HCT116 (cell line): ENCODE results near the gene SLC6A7. TPM values are rescaled to one million over a fixed set of nuclear protein-coding genes. Genes with fewer than 3 reads are reported as not detected.
A peak's percentile ranks its signal among the peaks of the same experiment; 100 is the strongest.

Source experiments
- ATAC-seq: fragments of 200-7000 bp; cut with Tn5 transposase; 2 replicates; pipeline ENCODE4 v1.9.1; 2020; ENCODE audit warnings: mild to moderate bottlenecking, moderate library complexity
- BruUV-seq: library from RNA; stranded (reverse); fragments of 400-500 nt; replicated peaks from 2 replicates; lab custom pipeline; 2021; lab: Mats Ljungman, UMichigan
- CTCF ChIA-PET: fragments of 300-600 bp; sonication (Branson Sonifier 250); formaldehyde crosslinking; loops from one replicate; lab custom pipeline; 2021; ENCODE audit warnings: antibody characterized with exemption; lab: Charles Lee
- POLR2A ChIA-PET: fragments of 300-600, 350-600 bp; sonication (Branson Sonifier 250); formaldehyde crosslinking; loops from one replicate; lab custom pipeline; 2021; ENCODE audit warnings: antibody characterized with exemption; lab: Charles Lee
- RAD21 ChIA-PET, 2 experiments: fragments of 300-600 bp; sonication (Branson Sonifier 250); formaldehyde crosslinking; loops; one replicate each; lab custom pipeline; 2023; ENCODE audit warnings: low total read pairs in 2 of 2; ENCODE audit not compliant: uncharacterized antibody in 2 of 2, unreplicated experiment in 2 of 2, low non-redundant PET in 1 of 2; lab: Charles Lee
- DNase-seq: peaks from one replicate; pipeline ENCODE4 v3.0.0-alpha.2; 2010; ENCODE audit warnings: low read depth, low spot score
- H2AFZ ChIP-seq: fragments of 200-600 bp; shearing (Covaris generic), sonication (generic); 2 replicates; pipeline ENCODE4 v1.6.1; 2017; ENCODE audit warnings: low read depth, mixed run types, mixed read lengths, antibody characterized with exemption, low read length; ENCODE audit not compliant: poor library complexity, severe bottlenecking
- H3K27ac ChIP-seq: 2 replicates; pipeline ENCODE4 v1.5.1; 2012; ENCODE audit warnings: low read depth, low read length
- H3K27me3 ChIP-seq: fragments of 200-600 bp; sonication (generic); 2 replicates; pipeline ENCODE4 v1.6.1; 2016; ENCODE audit warnings: mixed run types, low read length, mixed read lengths; ENCODE audit not compliant: insufficient read depth
- H3K36me3 ChIP-seq, 2 experiments: fragments of 200-500 bp in 1 of 2; fragments of 200-600 bp in 1 of 2; sonication (Bioruptor generic) in 1 of 2; sonication (generic) in 1 of 2; 2 replicates each; pipeline versions ENCODE4 v1.5.1 to v1.6.1; 2014 to 2016; ENCODE audit warnings: low read length in 2 of 2, inconsistent platforms in 1 of 2, mixed read lengths in 1 of 2, mixed run types in 1 of 2; ENCODE audit not compliant: insufficient read depth in 2 of 2, control insufficient read depth in 1 of 2
- H3K4me1 ChIP-seq, 2 experiments: fragments of 200-600 bp in 1 of 2; sonication (generic) in 1 of 2; 2 replicates each; pipeline versions ENCODE4 v1.5.1 to v1.6.1; 2012 to 2017; ENCODE audit warnings: low read length in 2 of 2, inconsistent platforms in 1 of 2, mild to moderate bottlenecking in 1 of 2, mixed read lengths in 1 of 2, mixed run types in 1 of 2, moderate library complexity in 1 of 2; ENCODE audit not compliant: insufficient read depth in 2 of 2, control insufficient read depth in 1 of 2
- H3K4me2 ChIP-seq: fragments of 200-600 bp; sonication (generic); 2 replicates; pipeline ENCODE4 v1.6.1; 2017; ENCODE audit warnings: mixed run types, low read length, mixed read lengths
- H3K4me3 ChIP-seq, 2 experiments: fragments of 200-600 bp in 1 of 2; sonication (generic) in 1 of 2; replicated peaks in 1 of 2; 2 replicates each; pipeline ENCODE4 v1.5.1; 2011 to 2016; ENCODE audit warnings: low read length in 2 of 2, control low read depth in 1 of 2, low read depth in 1 of 2, mild to moderate bottlenecking in 1 of 2, mixed read lengths in 1 of 2, mixed run types in 1 of 2
- H3K79me2 ChIP-seq: fragments of 200-600 bp; sonication (generic); 2 replicates; pipeline ENCODE4 v1.6.1; 2017; ENCODE audit warnings: mild to moderate bottlenecking, mixed run types, low read length, moderate library complexity, mixed read lengths; ENCODE audit not compliant: insufficient read depth
- H3K9ac ChIP-seq: fragments of 200-600 bp; sonication (generic); 2 replicates; pipeline ENCODE4 v1.6.1; 2016; ENCODE audit warnings: low read length, mixed read lengths
- H3K9me2 ChIP-seq: fragments of 200-600 bp; sonication (generic), shearing (Covaris generic); 2 replicates; pipeline ENCODE4 v1.6.1; 2017; ENCODE audit warnings: mixed run types, mild to moderate bottlenecking, moderate library complexity; ENCODE audit not compliant: insufficient read depth
- H3K9me3 ChIP-seq, 2 experiments: fragments of 200-500 bp in 1 of 2; fragments of 200-600 bp in 1 of 2; sonication (Bioruptor generic) in 1 of 2; sonication (generic) in 1 of 2; 2 replicates each; pipeline ENCODE4 v1.6.1; 2014 to 2017; ENCODE audit warnings: low read length in 2 of 2, mixed read lengths in 2 of 2, inconsistent platforms in 1 of 2, low read depth in 1 of 2, mild to moderate bottlenecking in 1 of 2, mixed run types in 1 of 2, moderate library complexity in 1 of 2; ENCODE audit not compliant: control insufficient read depth in 1 of 2, insufficient read depth in 1 of 2
- H4K20me1 ChIP-seq: fragments of 200-600 bp; sonication (generic), shearing (Covaris generic); 2 replicates; pipeline ENCODE4 v1.6.1; 2017; ENCODE audit warnings: mixed run types, mild to moderate bottlenecking, moderate library complexity; ENCODE audit not compliant: insufficient read depth
- ATF3 ChIP-seq: IDR thresholded peaks from 2 replicates; pipeline ENCODE4 v1.6.1; 2012
- CBX3 ChIP-seq: IDR thresholded peaks from 2 replicates; pipeline ENCODE4 v1.6.1; 2012; ENCODE audit warnings: low read depth
- CEBPB ChIP-seq: IDR thresholded peaks from 2 replicates; pipeline ENCODE4 v1.6.1; 2012; ENCODE audit warnings: low read depth
- EGR1 ChIP-seq: IDR thresholded peaks from 2 replicates; pipeline ENCODE4 v1.6.1; 2012; ENCODE audit warnings: low read depth
- ELF1 ChIP-seq: IDR thresholded peaks from 2 replicates; pipeline ENCODE4 v1.6.1; 2012; ENCODE audit warnings: low read depth, borderline replicate concordance
- EZH2 ChIP-seq: fragments of 200-600 bp; sonication (generic); IDR thresholded peaks from 2 replicates; pipeline ENCODE4 v1.6.1; 2017; ENCODE audit warnings: antibody characterized with exemption, mixed run types
- EZH2phosphoT487 ChIP-seq: fragments of 200-600 bp; IDR thresholded peaks from 2 replicates; pipeline ENCODE4 v1.6.1; 2018; ENCODE audit warnings: antibody characterized with exemption, borderline replicate concordance
- JUND ChIP-seq: IDR thresholded peaks from 2 replicates; pipeline ENCODE4 v1.6.1; 2012
- MAX ChIP-seq: IDR thresholded peaks from 2 replicates; pipeline ENCODE4 v1.6.1; 2012
- POLR2A ChIP-seq: IDR thresholded peaks from 2 replicates; pipeline ENCODE4 v1.7.0; 2011; ENCODE audit warnings: borderline replicate concordance; ENCODE audit not compliant: insufficient read depth, insufficient read length; ENCODE audit errors: extremely low read depth
- POLR2AphosphoS5 ChIP-seq: IDR thresholded peaks from 2 replicates; pipeline ENCODE4 v1.6.1; 2011; ENCODE audit warnings: mild to moderate bottlenecking, low read depth, low read length, moderate library complexity
- RAD21 ChIP-seq: IDR thresholded peaks from 2 replicates; pipeline ENCODE4 v1.6.1; 2012; ENCODE audit warnings: low read depth, mild to moderate bottlenecking
- REST ChIP-seq: IDR thresholded peaks from 2 replicates; pipeline ENCODE4 v1.6.1; 2012; ENCODE audit warnings: low read depth
- SP1 ChIP-seq: IDR thresholded peaks from 2 replicates; pipeline ENCODE4 v1.6.1; 2012; ENCODE audit warnings: low read depth
- TCF7L2 ChIP-seq: IDR thresholded peaks from 2 replicates; pipeline ENCODE4 v1.7.0; 2011; ENCODE audit warnings: borderline replicate concordance, inconsistent platforms; ENCODE audit not compliant: insufficient read depth, insufficient read length; ENCODE audit errors: extremely low read depth
- YY1 ChIP-seq: IDR thresholded peaks from 2 replicates; pipeline ENCODE4 v1.6.1; 2011; ENCODE audit warnings: low read length, low read depth, moderate library complexity, mild to moderate bottlenecking; ENCODE audit not compliant: insufficient replicate concordance; ENCODE audit errors: extremely low read depth
- ZBTB33 ChIP-seq: IDR thresholded peaks from 2 replicates; pipeline ENCODE4 v1.6.1; 2011; ENCODE audit warnings: mild to moderate bottlenecking, low read length, moderate library complexity; ENCODE audit not compliant: insufficient replicate concordance; ENCODE audit errors: extremely low read depth
- ZFX ChIP-seq: fragments of 450-650 bp; IDR thresholded peaks from 2 replicates; pipeline ENCODE4 v1.6.1; 2017
- intact Hi-C: fragments of 100-400 bp; cut with micrococcal nuclease; formaldehyde crosslinking; loops from 2 replicates; pipeline ENCODE4 v1.10.0; 2022
- total RNA-seq: library from RNA; stranded (reverse); gene quantifications from one replicate; pipeline ENCODE4 v1.2.1, GENCODE V29; 2021; ENCODE audit not compliant: unreplicated experiment

The SLC6A7 gene
- total RNA-seq, 1 experiment from 2014 or later, result not detected

GRCh38 chr5:150155258-150156026, 34.4 kb upstream of the SLC6A7 start, which contains the start of gene PDGFRB:
Gene PDGFRB, minus strand, starts transcription at chr5:150155845. Its CDS starts 18,798 bp downstream, at chr5:150137047.
- POLR2A ChIA-PET, result no interaction called here
- no peaks in the 10 kb centered on the region for H4K20me1 ChIP-seq
- H3K79me2 ChIP-seq, result no peaks in the 10 kb centered on the region
- TF ChIP-seq RAD21 (no peak), REST (no peak), ZBTB33 (no peak), ATF3 (no peak), TCF7L2 (no peak), EZH2 (no peak), JUND (no peak), MAX (no peak), ZFX (no peak), POLR2AphosphoS5 (no peak), CBX3 (no peak), EZH2phosphoT487 (no peak), POLR2A (no peak), SP1 (no peak), EGR1 (no peak), CEBPB (no peak), YY1 (no peak), ELF1 (no peak)
- H3K36me3 ChIP-seq, result no peaks in the 10 kb centered on the region
- no peak within 1 kb of the TSS for H3K4me3 ChIP-seq
- no peak within 1 kb of the TSS for H3K9ac ChIP-seq
- intact Hi-C loops, result no loop called here
- no peaks in the 10 kb centered on the region for H3K9me3 ChIP-seq
- H3K27ac ChIP-seq, result no peak within 1 kb of the TSS
- H3K4me2 ChIP-seq, result no peak within 1 kb of the TSS
- DNase-seq (no peak), ATAC-seq (peak; percentile 44)
- RAD21 ChIA-PET, result no interaction called here
- H2AFZ ChIP-seq, result no peak within 1 kb of the TSS
- CTCF ChIA-PET, result no interaction called here
- no peaks in the 10 kb centered on the region for H3K27me3 ChIP-seq
- H3K4me1 ChIP-seq, result no peaks in the 10 kb centered on the region; a peak in 1 of 4 replicates
- H3K9me2 ChIP-seq, result no peaks in the 10 kb centered on the region
- BruUV-seq, result no TSS peak
